Urothelium cell line (cell line): Measurements from ENCODE around the gene GALNT7.
"Not testable (repeated sequence)": the region's sequence is repeated elsewhere in the genome, so short reads cannot be mapped to it uniquely, and the experiment has no call there.

Experiments used
- DNase-seq: peaks from one replicate; pipeline ENCODE4 v3.0.0; 2011; ENCODE audit warnings: low spot score, mixed read lengths
- FAIRE-seq: peaks from 2 replicates; lab custom pipeline; 2011; peaks lifted over from hg19 to GRCh38; lab: Jason Lieb, UNC

Gene GALNT7

GRCh38 chr4:173168396-173169177 lies at the start of gene GALNT7:
Gene GALNT7, plus strand, starts transcription at chr4:173168811. Its CDS starts 25 bp downstream, at chr4:173168836.
- DNase-seq (peak; percentile 85), FAIRE-seq (peak; percentile 70)

- FAIRE-seq: not testable (repeated sequence)
Observed at GRCh38 chr4:173118819-173119218, 49.8 kb upstream of the GALNT7 start.

GRCh38 chr4:173119818-173120217 lies 48.8 kb upstream of the GALNT7 start:
- DNase-seq (no peak), FAIRE-seq (no peak)

More at GRCh38 chr4:173118819-173119218, 49.8 kb upstream of the GALNT7 start:
- DNase-seq: not testable (repeated sequence)

GRCh38 chr4:173121076-173121561 lies 47.5 kb upstream of the GALNT7 start:
- FAIRE-seq (no peak), DNase-seq (peak; percentile 39)

GRCh38 chr4:173124209-173124865 lies 44.3 kb upstream of the GALNT7 start:
- DNase-seq (no peak), FAIRE-seq (no peak)

- FAIRE-seq (no peak), DNase-seq (no peak)
Observed at GRCh38 chr4:173125216-173125812, 43.3 kb upstream of the GALNT7 start.

- FAIRE-seq: no peak
- DNase-seq: no peak
Observed at GRCh38 chr4:173128199-173128890, 40.3 kb upstream of the GALNT7 start.

- FAIRE-seq (no peak), DNase-seq (no peak)
Observed at GRCh38 chr4:173130687-173131086, 37.9 kb upstream of the GALNT7 start.

GRCh38 chr4:173134426-173134825 lies 34.2 kb upstream of the GALNT7 start:
- FAIRE-seq: no peak
- no peak for DNase-seq

- FAIRE-seq: no peak
Observed at GRCh38 chr4:173135241-173135847, 33.3 kb upstream of the GALNT7 start.

GRCh38 chr4:173138624-173139023 lies 30.0 kb upstream of the GALNT7 start:
- DNase-seq: no peak
- no peak for FAIRE-seq

More at GRCh38 chr4:173135241-173135847, 33.3 kb upstream of the GALNT7 start:
- DNase-seq: no peak

GRCh38 chr4:173139561-173139960 lies 29.1 kb upstream of the GALNT7 start:
- FAIRE-seq (no peak), DNase-seq (no peak)

- DNase-seq (no peak), FAIRE-seq (no peak)
Observed at GRCh38 chr4:173145131-173145530, 23.5 kb upstream of the GALNT7 start.

GRCh38 chr4:173146456-173146855 lies 22.2 kb upstream of the GALNT7 start:
- no peak for FAIRE-seq
- DNase-seq: no peak

- DNase-seq (no peak), FAIRE-seq (no peak)
Observed at GRCh38 chr4:173151496-173151895, 17.1 kb upstream of the GALNT7 start.

- DNase-seq (no peak), FAIRE-seq (no peak)
Observed at GRCh38 chr4:173152104-173152503, 16.5 kb upstream of the GALNT7 start.

- DNase-seq (no peak), FAIRE-seq (no peak)
Observed at GRCh38 chr4:173153445-173153844, 15.2 kb upstream of the GALNT7 start.

- no peak for DNase-seq
- no peak for FAIRE-seq
Observed at GRCh38 chr4:173159791-173160190, 8.8 kb upstream of the GALNT7 start.

GRCh38 chr4:173160871-173161270 lies 7.7 kb upstream of the GALNT7 start:
- FAIRE-seq (no peak), DNase-seq (no peak)

GRCh38 chr4:173161311-173161710 lies 7.3 kb upstream of the GALNT7 start:
- DNase-seq: no peak
- FAIRE-seq: no peak

GRCh38 chr4:173165706-173166105 lies 2.9 kb upstream of the GALNT7 start:
- FAIRE-seq: no peak
- DNase-seq: no peak
